HG03432 (cell line): ENCODE results near the gene ITPKB.
"Not testable (repeated sequence)": the region's sequence is repeated elsewhere in the genome, so short reads cannot be mapped to it uniquely, and the experiment has no call there.

Source experiments
- ATAC-seq: cut with Tn5 transposase; IDR thresholded peaks from one replicate; pipeline ENCODE4 v1.9.1; 2021; ENCODE audit warnings: mild to moderate bottlenecking, moderate library complexity; ENCODE audit not compliant: unreplicated experiment

Gene ITPKB

DNA sequence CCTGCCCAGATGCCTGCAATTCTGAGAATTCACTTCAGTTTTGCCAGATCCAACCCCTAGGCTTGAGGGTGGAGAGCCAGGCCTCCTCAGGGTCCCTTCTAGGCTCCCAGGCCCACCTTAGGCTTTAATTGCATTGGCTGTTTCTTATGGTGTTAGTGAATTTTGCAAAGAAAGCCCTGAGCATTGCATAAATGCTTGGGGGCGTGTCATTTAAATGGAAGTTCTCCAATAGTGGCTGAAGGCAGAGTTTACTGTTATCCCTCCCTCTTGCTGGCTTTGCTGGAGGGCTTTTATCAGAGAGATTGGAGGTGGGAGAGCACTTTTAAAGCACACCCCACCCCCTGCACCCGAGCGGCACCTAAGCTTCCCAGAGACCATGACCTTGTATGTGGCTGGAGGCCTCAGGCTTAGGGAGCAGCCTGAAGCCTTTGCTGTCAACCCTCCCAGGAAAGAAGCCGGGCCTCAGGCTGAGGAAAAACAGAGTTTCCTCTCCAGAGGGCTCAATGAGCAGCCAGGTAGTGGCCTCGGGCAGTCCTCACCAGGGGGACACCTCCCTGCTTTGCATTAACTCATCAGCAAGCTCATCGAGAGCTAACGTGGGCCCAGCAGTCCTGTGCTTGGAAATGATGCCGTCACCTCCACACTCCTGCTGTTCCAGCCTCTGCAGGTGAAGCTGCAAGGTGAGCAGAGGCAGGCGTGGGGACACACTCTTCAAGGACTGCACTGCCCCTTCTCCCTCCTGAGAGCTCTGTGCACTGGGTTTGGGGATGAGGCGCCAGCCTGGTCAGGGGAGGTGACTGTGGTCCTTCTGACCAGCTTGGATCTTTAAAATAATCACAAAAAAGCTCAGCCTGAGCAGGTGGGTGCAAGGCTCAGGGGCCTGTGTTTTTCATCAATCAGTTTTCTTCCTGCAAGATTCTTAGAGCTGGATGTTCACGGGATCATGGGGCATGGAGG, 132.5 kb downstream of the ITPKB start:
- no peak for ATAC-seq

DNA sequence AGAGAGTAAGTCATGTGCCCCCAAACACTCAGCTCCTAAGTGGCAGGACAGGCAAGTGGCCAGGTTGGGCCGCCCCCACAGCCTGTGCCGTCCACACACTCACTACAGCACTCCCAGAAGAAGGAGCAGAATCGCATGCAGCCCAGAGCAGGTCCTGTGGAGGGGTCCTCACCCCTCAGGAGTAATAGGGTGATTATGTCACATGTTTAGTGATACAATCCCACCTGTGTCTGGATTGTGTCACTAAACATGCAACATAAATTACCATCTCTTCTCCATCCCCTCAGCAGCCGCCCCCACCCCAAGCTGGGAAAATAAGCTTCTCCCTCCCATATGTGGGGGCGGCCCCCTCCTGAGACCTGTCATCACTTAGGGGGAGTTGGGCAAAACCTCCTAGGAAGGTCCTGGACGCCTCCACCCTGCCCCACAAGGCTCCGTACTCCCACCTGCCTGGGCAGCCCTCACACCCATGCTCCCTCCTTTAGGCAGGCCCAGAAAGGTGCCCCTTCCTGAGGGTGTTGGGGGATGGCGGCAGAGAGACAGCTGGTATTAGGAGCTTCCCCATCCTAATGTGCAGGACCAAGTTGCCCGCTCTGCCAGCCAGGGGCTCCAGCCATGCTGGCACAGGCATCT, 133.6 kb downstream of the ITPKB start:
- no peak for ATAC-seq

DNA sequence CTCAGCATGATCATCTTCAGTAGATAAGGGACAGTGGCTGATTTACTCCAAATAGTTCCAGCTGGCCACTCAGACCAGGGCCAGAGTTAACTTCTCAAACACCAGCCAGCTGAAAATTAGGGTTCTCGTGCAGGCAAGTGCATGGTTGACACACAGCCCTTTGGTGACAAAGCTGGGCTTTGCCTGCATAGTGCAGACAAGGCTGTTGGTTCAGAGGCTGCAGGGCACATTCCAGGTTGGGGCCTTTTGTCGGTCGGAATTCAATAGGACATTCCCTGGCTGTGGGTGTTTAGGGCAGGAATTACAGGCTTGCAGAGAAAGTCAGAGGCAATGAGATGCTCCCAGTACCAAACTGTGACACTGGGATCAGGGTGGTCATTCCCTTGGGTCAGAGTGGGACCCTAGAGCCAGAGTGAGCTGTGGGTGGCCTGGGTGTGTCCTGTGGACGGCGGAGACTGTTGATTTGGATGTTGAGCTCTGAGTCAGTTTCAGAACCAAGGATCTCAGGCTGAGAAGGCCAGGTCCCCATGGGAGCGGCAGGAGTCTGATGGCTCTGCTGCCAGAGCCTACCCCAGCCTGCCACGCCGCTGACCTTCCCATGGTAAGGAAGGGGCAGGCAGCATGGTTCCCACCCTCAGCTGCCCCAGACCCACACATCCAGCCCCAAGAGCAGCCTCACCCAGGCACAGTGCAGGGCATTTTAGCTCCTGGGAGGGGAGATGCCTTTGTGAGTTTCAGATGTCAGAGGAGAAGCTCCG, 134.3 kb downstream of the ITPKB start:
- ATAC-seq = no peak

DNA sequence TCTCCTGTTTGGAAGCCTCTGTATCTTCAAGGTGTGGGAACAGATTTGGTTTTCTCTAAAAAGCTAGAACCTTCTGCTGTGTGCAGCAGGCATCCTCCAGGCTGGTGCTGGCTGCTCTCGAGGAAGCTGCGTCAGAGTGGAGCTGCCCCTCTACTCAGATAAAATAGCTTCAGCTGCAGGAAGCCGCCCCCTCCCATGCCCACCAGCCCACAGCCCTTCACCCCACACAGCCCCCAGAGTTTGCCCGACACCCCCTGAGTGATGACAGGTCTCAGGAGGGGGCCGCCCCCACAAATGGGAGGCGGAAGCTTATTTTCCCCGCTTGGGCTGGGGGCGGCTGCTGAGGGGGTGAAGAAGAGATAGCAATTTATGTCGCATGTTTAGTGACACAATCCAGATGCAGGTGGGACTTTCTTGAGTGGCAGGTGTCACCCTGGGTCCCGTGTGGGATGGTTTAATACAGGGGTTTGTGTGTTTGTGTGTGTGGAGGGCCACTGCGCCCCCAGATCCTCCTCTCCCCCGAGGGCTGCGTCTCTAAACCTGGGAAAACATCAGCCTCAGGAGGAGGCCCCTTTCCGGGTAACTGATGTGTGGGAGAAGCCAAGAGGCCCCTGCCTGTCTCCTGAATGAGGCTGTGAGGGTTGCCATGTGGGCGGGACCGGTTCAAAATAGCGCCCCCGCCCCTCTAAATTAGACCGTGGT, 135.1 kb downstream of the ITPKB start:
- ATAC-seq = no peak

DNA sequence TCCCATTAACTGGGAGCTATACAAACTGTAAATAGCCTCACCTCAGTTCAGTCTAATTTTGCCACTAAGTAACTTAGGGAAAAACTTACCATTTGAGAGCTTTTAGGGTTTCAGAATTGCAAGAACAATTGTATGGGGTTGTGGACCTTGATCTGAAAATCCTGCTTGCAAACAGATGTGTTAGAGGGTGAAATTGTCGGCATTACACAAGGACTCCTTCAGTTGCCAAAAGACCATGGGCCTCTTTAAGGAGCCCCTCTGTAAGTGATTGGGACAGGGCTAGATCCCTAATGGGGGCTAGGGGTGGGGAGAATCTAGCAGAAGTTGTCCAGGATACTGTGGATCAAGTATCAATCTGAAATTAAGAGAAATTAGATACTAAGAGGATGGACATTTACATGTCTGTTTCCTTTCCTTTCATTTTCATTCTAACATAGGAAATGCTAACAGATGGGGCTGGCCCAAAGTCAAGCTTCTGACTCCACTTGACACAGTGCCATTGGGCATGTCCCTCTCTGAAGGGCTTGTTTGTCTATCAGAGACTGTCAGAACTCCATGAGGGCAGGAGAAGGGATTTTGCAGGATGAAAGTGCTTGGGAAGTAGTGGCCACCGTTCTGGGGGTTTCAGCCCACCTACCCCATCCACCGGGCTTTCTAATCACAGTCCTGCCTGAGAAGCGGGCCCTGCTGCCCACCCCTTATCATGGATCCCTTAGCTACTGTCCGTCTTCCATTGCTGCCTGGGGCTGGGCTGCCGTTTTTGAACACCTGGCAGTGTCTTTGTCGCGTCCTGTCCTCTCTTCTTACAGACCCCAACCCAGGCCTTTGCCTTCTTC, 135.8 kb downstream of the ITPKB start:
- no peak for ATAC-seq

DNA sequence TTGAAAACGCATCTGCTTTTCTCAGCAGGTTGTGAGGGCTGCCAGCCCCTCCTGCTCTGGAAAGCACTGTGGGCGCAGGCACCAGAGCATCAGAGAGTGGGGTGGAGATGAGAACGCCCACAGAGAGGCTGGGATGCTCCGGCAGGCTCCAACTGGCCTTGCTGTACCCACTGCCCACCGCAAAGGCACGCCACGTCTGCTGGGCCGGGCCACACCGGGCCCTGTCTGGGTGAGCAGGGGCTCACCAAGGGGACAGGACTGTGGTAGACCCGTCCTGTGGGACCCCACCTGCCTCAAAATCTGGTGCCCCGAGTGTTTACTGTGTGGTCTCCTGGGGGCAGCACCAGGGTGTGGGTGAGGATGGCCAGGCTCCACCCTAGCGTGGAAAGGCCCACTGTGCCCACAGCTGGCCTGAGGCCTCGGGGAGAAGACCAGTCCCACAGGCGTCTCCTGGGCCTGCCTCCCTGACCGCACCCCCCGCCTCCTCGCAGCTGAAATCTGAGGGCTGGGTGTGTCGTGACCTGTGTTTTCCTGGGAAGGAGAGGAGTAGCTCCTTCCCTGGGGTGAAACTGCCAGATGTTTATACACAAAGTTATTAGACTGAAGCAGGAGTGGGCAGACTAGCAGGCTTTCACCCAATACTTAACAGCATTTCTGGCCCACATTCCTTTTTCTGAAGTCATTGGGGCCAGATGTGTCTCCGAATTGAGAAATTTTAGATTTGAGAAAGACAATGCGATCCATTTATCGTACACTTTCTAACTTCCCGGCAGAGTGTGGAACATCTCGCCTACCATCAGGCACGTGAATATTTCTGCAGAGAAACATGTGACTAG, 136.7 kb downstream of the ITPKB start:
- no peak for ATAC-seq

DNA sequence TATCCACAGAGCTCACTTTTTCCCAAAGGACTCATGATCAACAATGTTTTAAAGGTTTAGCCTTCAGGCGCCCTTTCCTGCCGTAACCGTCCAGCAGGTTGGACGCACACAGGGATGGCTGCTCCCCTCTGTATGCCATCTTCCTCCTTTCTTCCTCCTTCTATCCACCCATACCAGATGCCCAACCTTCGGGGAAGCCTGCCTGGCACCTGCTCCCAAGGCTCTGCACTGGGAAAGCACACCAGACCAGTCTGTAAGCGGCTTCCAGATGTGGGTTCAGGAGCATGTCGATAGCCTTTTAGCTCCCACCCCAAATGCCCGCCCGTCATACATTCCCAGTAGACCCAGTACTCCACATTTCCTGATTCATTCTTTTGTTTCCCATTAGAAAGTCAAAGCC, 137.6 kb downstream of the ITPKB start:
- ATAC-seq = no peak

DNA sequence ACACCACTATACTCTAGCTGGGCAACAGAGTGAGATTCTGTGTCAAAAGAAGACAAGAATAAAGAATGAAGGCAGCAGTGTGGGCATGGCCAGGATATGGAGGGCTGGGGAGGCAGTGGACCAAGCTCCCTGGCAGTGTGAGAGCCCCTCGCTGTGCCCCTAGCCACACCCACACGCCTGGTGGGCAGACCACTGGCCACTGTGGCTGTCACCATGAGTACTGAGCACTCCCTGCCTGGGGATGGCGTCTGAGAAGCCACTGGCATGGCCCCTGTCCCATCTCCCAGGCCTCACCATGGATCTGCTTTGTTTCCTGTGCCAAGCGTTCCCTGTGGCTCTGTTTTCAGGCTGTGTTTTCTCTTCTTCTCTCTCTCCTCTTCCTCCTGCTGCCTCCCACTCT, 138.8 kb downstream of the ITPKB start:
- no peak for ATAC-seq

DNA sequence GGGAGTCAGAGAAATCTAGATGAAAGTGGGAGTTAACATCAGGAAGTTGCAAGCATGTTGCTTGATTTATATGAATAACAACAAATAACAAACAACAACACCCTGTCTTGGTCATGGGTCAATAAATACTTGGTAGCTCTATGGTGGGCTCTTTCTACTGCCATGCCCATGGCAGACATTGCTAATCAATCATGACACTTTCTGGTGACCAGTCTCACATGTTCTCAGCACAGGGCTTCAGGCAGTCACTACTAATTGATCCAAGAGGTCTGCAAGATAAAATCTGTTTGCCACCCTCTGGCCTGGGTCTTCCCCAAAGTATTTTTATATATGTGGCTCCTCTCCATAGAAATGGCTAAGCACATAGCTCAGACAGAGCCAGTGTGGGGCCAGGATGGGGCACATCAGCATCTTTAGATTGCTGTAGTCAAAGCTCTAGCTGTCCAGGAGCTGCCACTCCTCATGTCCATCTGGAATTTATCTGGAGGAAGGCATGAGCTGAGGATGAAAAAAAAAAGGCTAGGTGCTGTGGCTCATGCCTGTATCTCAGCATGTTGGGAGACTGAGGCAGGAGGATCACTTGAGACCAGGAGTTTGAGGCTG, 139.3 kb downstream of the ITPKB start:
- no peak for ATAC-seq

DNA sequence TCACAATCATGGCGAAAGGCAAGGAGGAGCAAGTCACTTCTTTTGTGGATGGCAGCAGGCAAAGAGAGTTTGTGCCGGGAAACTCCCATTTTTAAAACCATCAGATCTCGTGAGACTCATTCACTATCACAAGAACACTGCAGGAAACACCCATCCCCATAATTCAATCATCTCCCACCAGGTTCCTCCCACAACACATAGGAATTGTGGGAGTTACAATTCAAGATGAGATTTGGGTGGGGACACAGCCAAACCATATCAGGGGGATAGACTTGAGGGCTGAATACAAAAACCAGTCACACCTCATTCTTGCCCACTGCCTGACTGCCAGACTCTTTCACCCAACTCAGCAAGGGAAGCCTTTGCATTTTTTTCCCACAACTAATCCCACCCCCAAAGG, 140.1 kb downstream of the ITPKB start:
- ATAC-seq = not testable (repeated sequence)

DNA sequence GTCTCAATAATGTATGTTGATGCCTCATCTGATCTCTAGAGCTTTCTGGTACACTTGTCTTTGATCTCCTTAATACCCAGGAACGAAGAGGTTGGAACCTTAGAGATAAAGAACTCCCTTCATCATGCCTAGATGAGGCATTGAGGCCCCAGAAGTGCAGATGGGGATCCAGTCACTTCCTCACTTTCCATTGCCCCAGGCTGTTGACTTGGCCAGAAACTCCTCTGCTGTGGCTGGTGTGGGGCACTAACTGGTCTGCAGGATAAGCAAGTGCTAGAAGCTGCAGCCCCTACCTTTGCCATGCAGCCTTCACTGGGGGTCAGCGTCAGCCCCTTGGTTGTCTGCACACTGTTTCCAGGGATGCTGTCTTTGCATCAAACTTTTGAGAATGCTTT, 140.6 kb downstream of the ITPKB start:
- ATAC-seq = no peak

DNA sequence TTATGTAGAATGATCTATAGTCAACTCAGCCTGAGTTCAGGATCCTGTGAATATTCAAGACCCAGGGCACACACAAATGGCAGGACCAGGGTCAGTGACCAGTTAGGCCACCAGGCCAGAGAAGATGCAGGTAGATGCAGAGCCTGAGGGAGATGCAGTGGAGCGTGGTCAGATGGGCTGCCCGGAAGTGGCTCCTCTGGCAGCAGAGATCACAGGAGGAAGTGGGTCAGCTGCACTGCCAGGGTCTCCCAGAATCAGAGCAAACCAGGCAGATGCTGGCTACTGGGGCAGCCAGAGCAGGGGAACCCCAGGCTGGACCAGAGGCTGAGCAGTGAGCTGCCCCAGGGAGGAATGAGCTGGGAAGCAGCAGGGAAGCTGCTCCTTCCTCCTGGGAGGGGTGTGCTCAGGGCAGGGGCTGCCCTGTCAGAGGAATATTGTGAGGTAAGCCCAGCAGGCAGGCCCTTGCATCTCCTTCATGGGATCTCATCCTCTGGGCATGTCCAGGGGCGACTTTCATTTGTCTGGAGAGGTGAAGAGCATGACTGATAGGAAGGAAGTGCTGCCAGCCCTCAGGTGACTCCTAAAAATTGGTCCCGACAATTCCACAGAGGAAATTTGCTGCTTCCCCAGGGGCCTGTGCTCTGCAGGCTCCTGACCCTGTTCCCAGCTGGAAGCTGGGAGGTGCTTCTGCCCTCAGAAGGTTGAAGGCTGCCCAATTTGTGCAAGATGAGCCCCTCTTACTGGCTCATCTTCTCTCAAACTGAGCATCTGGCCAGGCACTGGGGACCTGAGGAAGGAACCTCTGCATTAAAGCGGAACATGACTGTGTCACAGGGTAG, 141.2 kb downstream of the ITPKB start:
- no peak for ATAC-seq

DNA sequence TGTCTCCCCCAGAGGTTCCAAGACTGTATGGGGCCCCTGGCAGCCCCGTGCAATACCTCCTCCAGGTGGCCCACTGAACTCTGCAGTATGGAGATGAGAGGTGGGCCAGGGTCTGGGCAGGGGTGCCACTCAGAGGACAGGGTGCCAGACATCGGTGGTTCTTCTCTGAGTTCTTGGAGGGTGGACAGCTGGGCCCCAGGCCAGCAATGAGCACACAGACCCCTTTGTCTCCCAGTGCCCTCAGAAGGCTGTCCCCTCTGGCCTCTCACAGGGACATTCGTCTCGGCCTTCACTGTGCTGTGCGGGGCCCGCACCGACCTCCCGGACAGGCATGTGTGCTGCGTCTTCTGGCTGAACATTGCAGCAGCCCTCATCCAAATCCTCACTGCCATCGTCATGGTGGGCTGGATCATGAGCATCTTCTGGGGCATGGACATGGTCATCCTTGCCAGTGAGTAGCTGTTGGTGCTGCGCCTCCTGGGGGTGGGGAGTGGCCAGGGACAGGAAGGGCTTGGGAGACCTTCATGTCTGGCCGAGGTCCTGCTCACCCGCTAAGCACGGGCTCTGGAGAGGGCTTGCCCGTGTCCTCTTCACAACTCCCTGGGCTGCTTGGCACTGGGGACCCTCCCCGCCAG, 142.4 kb downstream of the ITPKB start:
- ATAC-seq = no peak

DNA sequence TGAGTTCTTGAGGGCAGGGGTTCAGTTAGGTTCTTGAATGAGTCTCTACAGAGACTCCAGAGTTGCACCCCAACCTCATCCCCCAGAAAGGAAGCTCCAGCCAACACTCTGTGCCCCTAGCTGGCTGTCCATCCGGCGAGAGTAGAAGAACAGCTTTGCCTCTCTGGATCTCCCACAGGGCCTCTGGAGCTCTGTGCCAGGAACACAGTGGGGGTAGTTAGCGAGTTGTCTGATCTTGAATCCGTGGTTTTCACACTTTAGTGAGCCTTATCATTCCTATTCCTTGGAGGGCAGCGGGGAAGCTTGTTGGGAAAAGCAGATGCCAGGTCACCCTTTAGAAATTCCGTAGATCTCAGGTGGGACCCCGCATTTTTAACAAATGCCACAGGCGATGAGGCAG, 145.5 kb downstream of the ITPKB start:
- no peak for ATAC-seq

DNA sequence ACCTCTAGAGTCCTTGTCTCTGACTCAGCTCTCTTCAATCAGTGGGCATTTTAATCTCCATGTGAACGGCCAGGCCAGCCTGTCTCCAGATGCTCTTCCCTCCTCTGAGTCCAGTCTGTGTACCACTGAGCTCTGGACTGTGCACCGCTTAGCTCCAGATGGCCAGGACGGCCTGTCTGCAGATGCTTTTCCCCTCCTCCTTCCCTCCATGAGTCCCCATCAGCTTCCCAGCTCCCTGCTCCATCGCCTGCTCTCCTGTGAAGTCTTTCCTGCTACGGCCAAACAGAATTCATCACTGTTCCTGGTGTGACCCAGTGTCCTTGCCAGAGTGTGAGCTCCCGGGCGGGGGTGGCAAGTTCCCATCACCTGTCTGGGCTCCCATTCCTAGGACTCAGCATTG, 148.5 kb downstream of the ITPKB start:
- ATAC-seq = no peak

DNA sequence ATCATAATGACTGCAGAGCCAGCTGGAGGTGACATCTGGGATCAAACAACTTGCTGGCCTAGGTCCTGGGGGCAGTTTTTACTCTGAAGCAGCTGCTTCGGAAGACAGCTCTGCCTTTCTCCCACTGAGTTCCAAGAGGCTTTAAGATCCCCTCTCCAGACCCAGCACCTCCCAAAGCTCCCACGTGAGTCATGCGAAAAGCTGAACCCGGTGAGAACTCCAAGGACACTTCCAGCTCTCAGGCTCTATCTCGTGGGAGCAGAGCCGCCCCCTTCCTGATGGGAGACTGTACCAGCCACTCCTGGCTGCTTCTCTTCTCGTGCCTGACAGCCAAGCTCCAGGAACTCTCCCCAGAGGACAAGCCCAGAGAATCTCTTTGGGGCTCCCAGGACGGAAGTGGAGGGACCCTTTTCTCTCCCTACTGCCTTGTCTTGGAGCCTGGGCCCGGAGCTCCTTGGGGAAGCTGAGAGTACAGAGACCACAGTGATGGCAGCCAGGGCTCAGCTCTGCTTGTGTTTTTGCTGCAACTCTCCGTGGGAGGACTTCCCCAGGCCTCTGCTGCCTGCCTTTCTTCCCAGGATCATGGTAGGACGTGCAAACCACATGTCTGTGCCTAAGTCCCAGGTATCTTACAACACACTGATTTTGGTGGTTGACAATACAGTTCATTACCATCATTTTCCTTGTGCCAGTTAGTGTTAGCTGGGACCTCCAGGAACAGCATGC, 149.9 kb downstream of the ITPKB start:
- no peak for ATAC-seq

DNA sequence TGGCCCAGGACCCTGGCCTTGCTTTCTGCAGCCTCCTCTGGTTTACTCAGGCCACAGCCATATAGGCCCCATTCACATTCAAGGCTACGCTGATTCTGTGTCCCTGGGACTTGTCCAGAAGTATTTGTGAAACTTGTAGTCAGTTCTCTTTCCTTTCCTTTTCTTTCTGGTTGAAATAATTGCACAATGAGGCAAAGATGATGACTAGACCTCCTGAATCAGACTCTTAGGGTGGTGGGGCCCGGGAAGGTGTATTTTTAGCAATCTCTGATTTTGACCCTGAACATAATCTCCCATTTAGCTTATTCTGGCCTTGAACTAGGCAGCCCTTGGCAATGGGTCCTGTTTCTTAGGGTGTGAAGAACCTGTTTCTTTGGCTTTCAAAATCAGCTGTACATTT, 150.6 kb downstream of the ITPKB start:
- ATAC-seq = no peak
